Muscle of leg (tissue), 11 donors: ENCODE data around the gene CDC42BPB. TPM values are rescaled to one million over a fixed set of nuclear protein-coding genes. Genes with fewer than 3 reads are reported as not detected.

Experiments used
- DNase-seq: peaks from one replicate; pipeline ENCODE4 v3.0.0; 2013
- H3K27ac ChIP-seq: one replicate; pipeline ENCODE4 v1.5.1; 2013; ENCODE audit warnings: mild to moderate bottlenecking, low read length, control low read depth
- H3K27me3 ChIP-seq: one replicate; pipeline ENCODE4 v1.6.1; 2013; ENCODE audit warnings: low read length; ENCODE audit not compliant: control insufficient read depth, insufficient read depth
- H3K36me3 ChIP-seq: one replicate; pipeline ENCODE4 v1.6.1; 2013; ENCODE audit warnings: low read length; ENCODE audit not compliant: control insufficient read depth, insufficient read depth
- H3K4me1 ChIP-seq: one replicate; pipeline ENCODE4 v1.6.1; 2013; ENCODE audit warnings: low read length; ENCODE audit not compliant: control insufficient read depth, insufficient read depth
- H3K4me3 ChIP-seq: one replicate; pipeline ENCODE4 v1.5.1; 2013; ENCODE audit warnings: low read length, control low read depth
- H3K9me3 ChIP-seq: replicated peaks from 2 replicates; pipeline ENCODE4 v1.6.1; 2013; ENCODE audit warnings: low read depth, low read length; ENCODE audit not compliant: control insufficient read depth
- WGBS: methylation state at CpG from one replicate; pipeline ENCODE4 v1.1.5; 2013; ENCODE audit warnings: missing lambda C conversion rate; ENCODE audit not compliant: insufficient coverage; 5-methylcytosine and 5-hydroxymethylcytosine counted together
- polyA plus RNA-seq, 8 donors: library from polyadenylated mRNA; unstranded; fragments of 120-200 nt; gene quantifications; one replicate each; pipeline versions ENCODE4 v1.2.1 to v1.2.3, GENCODE V29; 2013; ENCODE audit warnings: inconsistent platforms in 1 of 8, low replicate concordance in 1 of 8; ENCODE audit not compliant: insufficient read length in 8 of 8, insufficient read depth in 1 of 8
- total RNA-seq: library from RNA; stranded (reverse); fragments of 120-200 nt; gene quantifications from one replicate; pipeline ENCODE4 v1.2.4, GENCODE V29; 2013

Gene CDC42BPB
- total and polyA plus RNA-seq, 9 donors, result 34.8 to 65.7 (median 55.4) TPM

GRCh38 chr14:102913341-102914211 lies 143.8 kb downstream of the CDC42BPB start:
- Histone ChIP-seq H3K4me3 (no peak overlapping the region), H3K27ac (no peak overlapping the region), H3K36me3 (no peaks in the 10 kb centered on the region), H3K27me3 (no peaks in the 10 kb centered on the region), H3K9me3 (no peaks in the 10 kb centered on the region), H3K4me1 (no peaks in the 10 kb centered on the region)
- WGBS, result 84% methylated on average over 24 of the region's 28 CpGs
- DNase-seq, result no peak

DNA sequence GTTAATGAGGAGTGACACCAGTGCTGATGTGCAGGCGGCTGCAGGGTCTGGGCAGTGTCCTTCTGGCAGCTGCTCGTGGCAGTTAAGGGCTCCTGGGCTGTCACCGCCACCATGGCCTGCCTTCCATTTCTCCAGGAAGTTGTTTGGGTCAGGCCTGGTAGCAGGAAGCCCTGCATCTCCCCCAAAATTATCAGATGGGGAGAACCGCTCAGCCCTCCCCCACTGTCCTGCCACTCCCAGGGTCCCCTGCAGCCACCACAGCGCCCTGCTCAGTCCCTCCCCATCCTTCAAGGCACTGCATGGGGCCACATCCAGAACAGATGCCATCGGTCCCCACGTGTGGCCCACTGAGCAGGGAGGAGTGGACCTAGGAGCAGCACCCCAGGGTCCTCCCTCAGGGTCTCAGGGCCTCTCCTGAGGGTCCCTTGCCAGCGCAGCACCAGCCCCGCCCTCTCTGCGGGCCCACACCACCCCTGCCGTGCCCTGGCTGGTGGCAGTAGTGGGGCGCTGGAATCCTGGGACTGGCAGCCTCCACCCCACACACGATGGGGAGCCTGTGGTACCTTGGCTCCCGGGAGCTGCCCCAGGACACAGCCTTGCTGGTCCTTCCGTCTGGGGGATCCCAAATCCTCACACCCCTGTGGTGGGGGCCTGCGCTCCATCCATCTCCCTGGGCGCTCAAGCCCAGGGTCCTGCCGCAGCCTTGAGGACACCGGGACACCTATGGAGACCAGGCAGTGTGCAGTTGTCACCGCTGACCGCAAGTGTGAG lies 145.2 kb downstream of the CDC42BPB start:
- no peak overlapping the region for H3K4me3 ChIP-seq
- H3K27ac ChIP-seq, result no peak overlapping the region
- no peak for DNase-seq
- H3K36me3 ChIP-seq, result peaks cover 7% of the 10 kb centered on the region
- WGBS, result 90% methylated on average over 15 of the region's 21 CpGs
- H3K27me3 ChIP-seq, result no peaks in the 10 kb centered on the region
- no peaks in the 10 kb centered on the region for H3K9me3 ChIP-seq
- H3K4me1 ChIP-seq, result no peaks in the 10 kb centered on the region

DNA sequence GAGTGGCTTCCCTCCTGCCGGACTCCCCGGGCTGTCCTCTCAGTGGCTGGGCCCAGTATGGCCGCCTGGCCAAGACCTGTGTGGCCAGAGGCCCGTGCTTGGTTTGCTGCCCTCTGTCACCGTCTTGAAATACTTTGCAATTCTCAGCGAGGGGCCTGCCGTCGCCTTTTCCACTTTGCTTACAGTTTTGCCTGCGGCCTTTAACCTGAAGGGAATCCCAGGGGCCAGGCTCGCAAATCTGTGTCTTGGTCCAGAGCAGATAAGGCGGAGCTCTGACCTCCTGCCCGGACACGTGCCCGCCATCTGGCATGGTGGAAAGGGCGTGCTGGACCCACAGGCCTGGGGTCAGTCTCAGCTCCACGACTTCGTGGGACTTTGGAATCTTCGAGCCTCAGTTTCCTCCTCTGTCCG lies 145.8 kb downstream of the CDC42BPB start:
- no peaks in the 10 kb centered on the region for H3K9me3 ChIP-seq
- no peak overlapping the region for H3K4me3 ChIP-seq
- 63% methylated on average over 19 of the region's 19 CpGs for WGBS
- no peaks in the 10 kb centered on the region for H3K4me1 ChIP-seq
- no peak for DNase-seq
- H3K36me3 ChIP-seq, result peaks cover 11% of the 10 kb centered on the region
- no peaks in the 10 kb centered on the region for H3K27me3 ChIP-seq
- H3K27ac ChIP-seq, result no peak overlapping the region

- WGBS, result 72% methylated on average over 18 of the region's 21 CpGs
- Histone ChIP-seq H3K4me3 (no peak overlapping the region), H3K9me3 (no peaks in the 10 kb centered on the region), H3K27me3 (no peaks in the 10 kb centered on the region), H3K4me1 (no peaks in the 10 kb centered on the region), H3K36me3 (peaks cover 17% of the 10 kb centered on the region), H3K27ac (no peak overlapping the region)
- no peak for DNase-seq
These were observed 146.9 kb downstream of the CDC42BPB start for GRCh38 chr14:102910442-102910841.

DNA sequence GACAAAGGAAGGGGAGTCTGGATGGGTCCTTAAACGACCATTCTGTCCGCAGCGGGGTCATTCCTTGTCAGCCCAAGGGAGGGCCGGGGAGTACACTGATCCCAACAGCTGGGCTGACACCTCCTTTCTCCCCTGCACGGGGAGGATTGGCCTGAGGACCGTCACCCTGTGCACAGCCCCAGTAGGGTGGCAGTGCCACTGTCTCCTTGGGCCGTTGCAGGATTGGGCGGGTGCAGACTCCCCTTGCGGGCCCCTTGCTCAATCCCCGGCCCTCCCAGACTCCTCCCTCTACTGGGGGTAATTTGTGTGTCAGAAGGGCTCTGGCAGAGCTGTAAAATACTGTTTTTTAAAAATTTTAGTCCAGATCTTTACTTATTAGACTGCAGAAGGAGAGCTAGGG lies 147.4 kb downstream of the CDC42BPB start:
- Histone ChIP-seq H3K9me3 (no peaks in the 10 kb centered on the region), H3K36me3 (peaks cover 21% of the 10 kb centered on the region), H3K4me1 (no peaks in the 10 kb centered on the region), H3K4me3 (no peak overlapping the region), H3K27ac (no peak overlapping the region), H3K27me3 (no peaks in the 10 kb centered on the region)
- 79% methylated on average over 4 of the region's 10 CpGs for WGBS
- DNase-seq, result no peak

GRCh38 chr14:102909462-102909861 lies 147.9 kb downstream of the CDC42BPB start:
- Histone ChIP-seq H3K27ac (no peak overlapping the region), H3K9me3 (no peaks in the 10 kb centered on the region), H3K27me3 (no peaks in the 10 kb centered on the region), H3K4me1 (no peaks in the 10 kb centered on the region), H3K4me3 (no peak overlapping the region), H3K36me3 (peaks cover 21% of the 10 kb centered on the region)
- 79% methylated on average over 9 of the region's 10 CpGs for WGBS
- DNase-seq, result no peak

DNA sequence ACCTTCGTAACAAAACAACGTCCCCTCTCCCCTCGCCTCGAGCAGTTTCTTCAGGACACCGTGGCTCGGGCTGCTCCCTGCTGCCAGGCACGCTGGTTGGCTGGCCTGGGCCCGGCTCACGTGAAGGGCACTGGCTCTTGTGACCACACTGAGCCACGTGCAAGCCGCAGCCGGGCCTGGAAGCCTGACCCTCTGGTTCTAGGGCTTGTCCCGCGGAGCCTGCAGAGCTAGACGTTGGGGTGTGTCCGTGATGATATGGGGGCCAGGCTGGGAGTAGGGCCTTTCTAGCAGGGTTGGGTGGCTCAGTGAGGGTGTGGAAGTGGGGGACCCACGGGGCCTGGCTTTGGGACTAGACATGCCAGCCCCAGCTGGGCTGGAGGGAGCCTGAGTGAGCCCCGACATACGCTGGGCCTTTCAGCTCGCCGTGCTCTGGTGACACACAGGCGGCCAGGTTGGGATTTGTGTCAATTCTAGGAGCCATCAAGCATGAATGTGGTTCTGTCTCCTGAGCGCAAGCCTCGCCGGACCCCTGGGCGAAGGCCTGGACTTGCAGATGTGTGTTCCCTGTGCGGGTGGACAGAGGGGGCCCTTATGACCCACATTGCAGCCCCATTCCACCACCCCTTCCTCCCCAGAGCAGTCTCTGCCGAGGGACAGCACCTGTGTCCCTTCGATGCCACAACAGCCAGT lies 148.4 kb downstream of the CDC42BPB start:
- whole genome bisulfite sequencing, result 91% methylated on average over 28 of the region's 29 CpGs
- peaks cover 25% of the 10 kb centered on the region for H3K36me3 ChIP-seq
- H3K27ac ChIP-seq, result no peak overlapping the region
- no peak for DNase-seq
- H3K4me3 ChIP-seq, result no peak overlapping the region
- H3K9me3 ChIP-seq, result no peaks in the 10 kb centered on the region
- H3K4me1 ChIP-seq, result no peaks in the 10 kb centered on the region
- H3K27me3 ChIP-seq, result no peaks in the 10 kb centered on the region

DNA sequence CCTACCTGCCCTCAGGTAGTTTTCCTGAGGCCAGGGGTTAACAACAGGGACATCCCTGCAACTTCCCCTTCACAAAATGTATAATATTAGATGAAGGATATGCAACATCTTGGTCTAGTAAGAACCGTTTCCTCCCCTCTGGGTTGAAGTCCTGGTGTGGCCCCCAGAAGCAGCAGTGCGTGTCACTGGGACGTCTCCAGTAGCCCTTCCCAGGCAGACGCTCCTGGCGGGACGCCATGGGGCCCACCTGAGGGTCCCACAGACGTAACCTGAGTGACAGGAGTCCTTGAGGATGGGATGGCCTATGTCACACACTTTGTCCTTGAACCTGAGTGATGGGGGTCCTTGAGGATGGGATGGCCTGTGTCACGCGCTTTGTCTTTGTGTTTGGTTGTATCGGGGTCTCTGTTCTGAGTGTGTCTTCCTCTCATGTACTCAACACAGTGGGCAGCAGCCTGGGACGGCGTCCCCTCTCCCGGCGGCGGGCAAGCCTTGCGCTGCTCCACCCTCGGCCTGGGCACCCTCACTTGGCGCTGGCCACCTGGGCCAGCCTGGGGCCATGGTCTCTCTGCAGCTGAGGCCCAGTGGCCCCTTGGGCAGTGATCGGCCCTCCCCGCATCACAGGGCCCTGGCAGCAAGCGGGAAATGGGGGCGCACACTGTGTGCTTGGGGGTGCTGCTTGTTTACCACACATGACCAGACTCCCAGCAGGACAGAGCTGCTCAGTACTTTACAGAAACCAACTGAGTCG lies 149.2 kb downstream of the CDC42BPB start:
- no peak overlapping the region for H3K27ac ChIP-seq
- WGBS, result 95% methylated on average over 13 of the region's 23 CpGs
- no peaks in the 10 kb centered on the region for H3K4me1 ChIP-seq
- no peaks in the 10 kb centered on the region for H3K9me3 ChIP-seq
- no peak overlapping the region for H3K4me3 ChIP-seq
- no peak for DNase-seq
- peaks cover 33% of the 10 kb centered on the region for H3K36me3 ChIP-seq
- no peaks in the 10 kb centered on the region for H3K27me3 ChIP-seq

DNA sequence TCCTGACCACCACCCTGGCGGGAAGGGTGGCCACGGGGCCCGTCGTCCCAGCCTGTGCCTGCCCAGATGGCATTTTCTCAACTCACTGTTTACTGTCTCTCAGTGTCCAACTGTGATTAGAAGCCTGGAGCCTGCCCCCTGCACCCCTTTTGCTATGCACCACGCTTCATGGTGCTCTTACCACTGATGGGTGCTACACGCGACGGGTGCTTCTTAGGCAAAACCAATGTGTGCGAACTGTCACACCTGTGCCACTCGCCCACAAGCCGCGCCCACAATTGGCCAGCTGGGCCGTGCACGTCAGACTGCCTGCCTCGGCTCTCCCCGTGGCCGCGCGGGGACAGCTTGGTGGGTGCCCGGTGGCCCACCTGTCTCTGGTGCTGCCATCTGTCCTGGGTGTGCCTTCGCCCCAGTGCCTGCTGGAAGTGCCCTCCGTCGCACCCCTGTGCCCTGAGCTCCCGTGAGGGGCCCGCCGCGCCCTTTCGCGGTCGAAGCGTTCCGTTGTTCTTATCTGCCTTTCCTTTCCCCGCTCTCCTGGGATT lies 150.0 kb downstream of the CDC42BPB start:
- WGBS, result 97% methylated on average over 27 of the region's 33 CpGs
- Histone ChIP-seq H3K4me3 (no peak overlapping the region), H3K36me3 (peaks cover 38% of the 10 kb centered on the region), H3K27ac (no peak overlapping the region), H3K27me3 (no peaks in the 10 kb centered on the region), H3K9me3 (no peaks in the 10 kb centered on the region), H3K4me1 (peaks cover 2% of the 10 kb centered on the region)
- DNase-seq, result no peak
